Muscle layer of duodenum (tissue), 2 donors: ENCODE results near the gene ZNF554.
"Not testable (repeated sequence)": the region's sequence is repeated elsewhere in the genome, so short reads cannot be mapped to it uniquely, and the experiment has no call there.

Experiments
- H3K27ac ChIP-seq: one replicate; pipeline ENCODE4 v1.7.0; 2013; ENCODE audit warnings: mild to moderate bottlenecking, low read length
- H3K27me3 ChIP-seq: one replicate; pipeline ENCODE4 v1.7.0; 2013; ENCODE audit warnings: low read depth, mild to moderate bottlenecking, control low read depth, low read length
- H3K36me3 ChIP-seq, 2 donors: one replicate each; pipeline ENCODE4 v1.7.0; 2013; ENCODE audit warnings: low read length in 2 of 2, control low read depth in 1 of 2, mild to moderate bottlenecking in 1 of 2; ENCODE audit not compliant: insufficient read depth in 2 of 2, control insufficient read depth in 1 of 2
- H3K4me1 ChIP-seq, 2 donors: one replicate each; pipeline ENCODE4 v1.7.0; 2013; ENCODE audit warnings: low read length in 2 of 2, mild to moderate bottlenecking in 2 of 2, control low read depth in 1 of 2, moderate library complexity in 1 of 2; ENCODE audit not compliant: insufficient read depth in 2 of 2, control insufficient read depth in 1 of 2
- H3K4me3 ChIP-seq, 2 donors: one replicate each; pipeline ENCODE4 v1.7.0; 2013; ENCODE audit warnings: low read length in 2 of 2, low read depth in 1 of 2, mild to moderate bottlenecking in 1 of 2
- H3K9me3 ChIP-seq, 2 donors: one replicate each; pipeline ENCODE4 v1.7.0; 2013; ENCODE audit warnings: low read length in 2 of 2, control low read depth in 1 of 2, mild to moderate bottlenecking in 1 of 2; ENCODE audit not compliant: control insufficient read depth in 1 of 2
- donor health status: healthy.

Gene ZNF554

GRCh38 chr19:2792666-2793065, 27.0 kb upstream of the ZNF554 start:
- H3K4me1 ChIP-seq, H3K4me3 ChIP-seq, H3K27ac ChIP-seq, H3K9me3 ChIP-seq, H3K27me3 ChIP-seq: not testable (repeated sequence)
- H3K36me3 ChIP-seq, result peaks cover 7 to 47% of the 10 kb centered on the region in 2 donors

- Histone ChIP-seq H3K27ac (no peak overlapping the region), H3K9me3 (no peaks in the 10 kb centered on the region), H3K27me3 (no peaks in the 10 kb centered on the region), H3K4me1 (no peaks in the 10 kb centered on the region), H3K36me3 (peaks cover 7 to 47% of the 10 kb centered on the region in 2 donors), H3K4me3 (no peak overlapping the region)
Observed at GRCh38 chr19:2793126-2793525, 26.5 kb upstream of the ZNF554 start.

DNA sequence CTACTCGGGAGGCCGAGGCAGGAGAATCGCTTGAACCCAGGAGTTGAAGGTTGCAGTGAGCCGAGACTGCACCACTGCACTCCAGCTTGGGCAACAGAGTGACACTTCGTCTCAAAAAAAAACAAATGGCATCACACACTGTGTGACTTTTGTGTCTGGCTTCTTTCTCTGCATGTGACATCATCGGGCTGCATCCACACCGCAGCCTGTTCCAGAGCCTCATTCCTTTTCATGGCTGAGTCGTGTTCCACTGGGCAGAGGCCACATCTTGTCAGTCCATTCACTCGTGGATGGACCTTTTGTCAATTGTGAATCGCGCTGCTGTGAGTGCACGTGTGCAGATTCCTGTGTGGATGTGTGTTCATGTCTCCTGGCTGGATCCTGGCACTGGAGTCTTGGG, 26.1 kb upstream of the ZNF554 start:
- no peak overlapping the region for H3K27ac ChIP-seq
- no peaks in the 10 kb centered on the region for H3K27me3 ChIP-seq
- no peak overlapping the region for H3K4me3 ChIP-seq
- H3K36me3 ChIP-seq, result peaks cover 7 to 47% of the 10 kb centered on the region in 2 donors
- H3K4me1 ChIP-seq, result no peaks in the 10 kb centered on the region
- no peaks in the 10 kb centered on the region for H3K9me3 ChIP-seq

DNA sequence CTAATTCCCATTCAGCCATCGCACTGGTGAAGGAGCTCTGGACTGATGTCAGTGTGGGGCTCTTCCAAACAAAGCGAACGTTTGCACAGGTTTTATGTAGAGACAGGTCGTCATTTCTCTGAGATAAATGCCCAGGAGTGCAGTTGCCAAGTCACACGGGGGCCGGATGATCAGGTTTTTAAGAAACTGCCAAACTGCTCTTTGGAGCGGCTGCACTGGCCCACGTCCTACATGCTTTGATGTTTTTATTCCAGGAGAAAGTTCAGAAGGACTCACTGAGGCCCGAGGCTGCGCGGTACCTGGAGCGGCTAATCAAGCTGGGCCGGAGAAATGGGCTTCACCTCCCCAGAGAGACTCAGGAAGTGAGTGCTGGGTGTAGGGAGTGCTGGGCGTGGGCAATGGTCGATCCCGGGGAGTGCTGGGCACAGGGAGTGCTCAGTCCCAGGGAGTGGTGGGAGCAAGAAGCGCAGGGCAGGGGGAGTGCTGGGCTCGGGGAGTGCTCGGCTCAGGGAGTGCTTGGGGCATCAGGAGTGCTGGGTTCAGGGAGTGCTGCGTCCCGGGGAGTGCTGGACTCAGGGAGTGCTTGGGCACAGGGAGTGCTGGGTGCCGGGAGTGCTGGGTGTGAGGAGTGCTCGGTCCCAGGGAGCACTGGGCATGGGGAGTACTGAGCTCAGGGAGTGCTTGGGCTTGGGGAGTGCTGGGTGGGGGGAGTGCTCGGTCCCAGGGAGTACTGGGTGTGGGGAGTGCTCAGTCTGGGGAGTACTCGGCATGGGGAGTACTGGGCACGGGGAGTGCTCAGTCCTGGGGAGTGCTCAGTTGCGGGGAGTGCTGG, 23.6 kb upstream of the ZNF554 start:
- no peaks in the 10 kb centered on the region for H3K4me1 ChIP-seq
- no peaks in the 10 kb centered on the region for H3K27me3 ChIP-seq
- peaks cover 9 to 54% of the 10 kb centered on the region in 2 donors for H3K36me3 ChIP-seq
- H3K9me3 ChIP-seq, result no peaks in the 10 kb centered on the region
- H3K4me3 ChIP-seq, result no peak overlapping the region
- no peak overlapping the region for H3K27ac ChIP-seq

GRCh38 chr19:2796659-2797266, 22.9 kb upstream of the ZNF554 start:
- no peaks in the 10 kb centered on the region for H3K4me1 ChIP-seq
- H3K9me3 ChIP-seq, result no peaks in the 10 kb centered on the region
- no peak overlapping the region for H3K4me3 ChIP-seq
- peaks cover 11 to 54% of the 10 kb centered on the region in 2 donors for H3K36me3 ChIP-seq
- H3K27me3 ChIP-seq, result no peaks in the 10 kb centered on the region
- H3K27ac ChIP-seq, result no peak overlapping the region

DNA sequence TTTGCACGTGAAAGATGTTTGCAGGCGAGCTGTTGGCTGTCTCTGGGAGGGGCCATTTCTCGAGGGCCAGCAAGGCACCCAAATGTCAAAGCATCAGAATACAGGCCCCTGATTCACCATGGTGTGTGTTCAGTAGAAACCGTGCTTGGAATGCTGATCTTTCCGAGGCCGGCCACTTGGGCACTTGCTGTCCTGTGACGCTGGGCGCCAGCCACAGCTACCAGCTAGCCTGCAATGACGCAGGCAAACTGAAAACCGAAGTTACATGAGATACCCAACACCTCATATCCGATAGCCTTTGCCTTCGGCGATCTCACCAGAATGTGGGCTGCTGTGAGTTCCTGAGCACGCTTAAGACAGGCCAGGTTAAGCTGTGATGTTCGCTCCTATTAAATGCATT, 22.4 kb upstream of the ZNF554 start:
- no peaks in the 10 kb centered on the region for H3K4me1 ChIP-seq
- H3K27me3 ChIP-seq, result no peaks in the 10 kb centered on the region
- no peak overlapping the region for H3K4me3 ChIP-seq
- H3K27ac ChIP-seq, result no peak overlapping the region
- H3K36me3 ChIP-seq, result peaks cover 11 to 53% of the 10 kb centered on the region in 2 donors
- H3K9me3 ChIP-seq, result no peaks in the 10 kb centered on the region

DNA sequence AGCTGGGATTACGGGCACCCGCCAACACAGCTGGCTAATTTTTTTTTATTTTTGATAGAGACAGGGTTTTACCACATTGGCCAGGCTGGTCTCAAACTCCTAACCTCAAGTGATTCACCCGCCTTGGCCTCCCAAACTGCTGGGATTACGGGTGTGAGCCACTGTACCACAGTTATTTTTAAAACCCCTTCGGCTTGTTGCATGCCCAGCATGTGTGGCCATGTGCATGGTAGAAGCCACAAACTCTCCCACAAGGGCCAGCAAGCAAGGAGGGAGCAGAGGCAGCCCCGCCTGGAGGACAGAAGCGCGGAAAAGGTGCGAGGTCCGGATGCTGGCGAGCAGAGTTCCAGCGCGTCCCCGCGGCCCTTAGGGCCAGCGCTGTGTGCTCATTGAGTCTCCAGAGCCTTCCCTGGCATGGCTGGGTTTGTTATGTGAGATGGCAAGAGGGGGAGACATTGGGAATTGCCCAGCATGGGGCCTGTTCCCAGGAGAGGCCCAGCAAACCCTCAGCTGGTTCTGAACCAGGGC, 21.4 kb upstream of the ZNF554 start:
- Histone ChIP-seq H3K27ac (no peak overlapping the region), H3K27me3 (no peaks in the 10 kb centered on the region), H3K4me1 (no peaks in the 10 kb centered on the region), H3K9me3 (no peaks in the 10 kb centered on the region), H3K36me3 (peaks cover 11 to 57% of the 10 kb centered on the region in 2 donors), H3K4me3 (no peak overlapping the region)

DNA sequence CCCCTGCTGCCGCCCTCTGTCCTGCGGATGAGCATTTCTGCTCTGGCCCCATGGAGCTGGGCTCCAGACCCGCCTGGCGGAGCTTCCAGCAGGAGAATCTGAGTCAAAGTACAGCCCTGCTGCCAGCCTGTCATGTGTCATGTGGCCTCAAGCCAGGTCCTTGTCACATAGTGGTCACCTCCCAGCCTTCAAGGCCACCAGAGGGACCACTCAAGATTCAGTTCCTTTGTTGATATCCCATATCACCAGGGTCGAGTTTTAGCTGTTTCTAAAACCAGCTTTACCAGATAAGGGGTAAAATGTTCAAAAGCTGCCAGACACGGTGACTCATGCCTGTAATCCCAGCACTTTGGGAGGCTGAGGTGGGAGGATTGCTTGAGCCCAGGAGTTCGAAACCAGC, 20.9 kb upstream of the ZNF554 start:
- H3K27ac ChIP-seq, result no peak overlapping the region
- H3K36me3 ChIP-seq, result peaks cover 11 to 63% of the 10 kb centered on the region in 2 donors
- no peaks in the 10 kb centered on the region for H3K9me3 ChIP-seq
- no peaks in the 10 kb centered on the region for H3K27me3 ChIP-seq
- no peak overlapping the region for H3K4me3 ChIP-seq
- H3K4me1 ChIP-seq, result no peaks in the 10 kb centered on the region

DNA sequence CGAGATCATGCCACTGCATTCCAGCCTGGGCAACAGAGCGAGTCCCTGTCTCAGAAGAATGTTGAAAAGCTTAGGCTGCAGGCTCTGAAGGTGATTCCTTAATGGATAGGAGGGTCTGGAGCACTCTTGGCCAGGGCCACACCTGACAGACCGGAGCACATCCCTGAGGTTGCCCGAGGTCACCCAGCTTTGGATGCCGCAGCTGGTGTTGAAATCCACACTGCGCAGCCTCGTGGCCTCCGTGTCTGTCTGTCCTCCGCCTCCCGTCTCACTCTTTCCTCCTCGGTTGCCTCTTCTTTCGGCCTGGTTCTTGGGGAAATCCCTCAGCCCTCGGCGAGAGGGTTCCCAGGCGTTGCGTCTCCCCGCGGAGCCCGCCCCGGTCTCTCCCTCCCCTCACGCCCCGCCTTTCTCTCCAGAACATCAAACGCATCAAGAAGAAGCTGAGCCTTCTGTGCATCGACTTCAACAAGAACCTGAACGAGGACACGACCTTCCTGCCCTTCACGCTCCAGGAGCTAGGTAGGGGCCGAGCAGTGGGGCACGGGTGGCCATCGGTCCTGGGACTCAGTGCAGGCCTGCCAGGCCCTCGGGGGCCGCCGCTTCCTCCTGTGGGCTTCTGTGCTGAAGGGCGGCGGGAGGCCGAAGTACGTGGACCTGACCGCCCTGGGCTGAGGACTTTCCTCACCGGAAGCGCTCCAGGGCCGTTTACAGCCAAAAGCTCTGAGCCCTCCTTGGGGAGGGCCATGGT, 20.2 kb upstream of the ZNF554 start:
- Histone ChIP-seq H3K36me3 (peaks cover 8 to 62% of the 10 kb centered on the region in 2 donors), H3K27ac (no peak overlapping the region), H3K4me1 (no peaks in the 10 kb centered on the region), H3K27me3 (no peaks in the 10 kb centered on the region), H3K4me3 (no peak overlapping the region), H3K9me3 (no peaks in the 10 kb centered on the region)

GRCh38 chr19:2800506-2800905, 19.2 kb upstream of the ZNF554 start:
- H3K27me3 ChIP-seq, result no peaks in the 10 kb centered on the region
- H3K4me3 ChIP-seq, result no peak overlapping the region
- H3K4me1 ChIP-seq, result no peaks in the 10 kb centered on the region
- H3K36me3 ChIP-seq, result peaks cover 5 to 62% of the 10 kb centered on the region in 2 donors
- no peaks in the 10 kb centered on the region for H3K9me3 ChIP-seq
- no peak overlapping the region for H3K27ac ChIP-seq

DNA sequence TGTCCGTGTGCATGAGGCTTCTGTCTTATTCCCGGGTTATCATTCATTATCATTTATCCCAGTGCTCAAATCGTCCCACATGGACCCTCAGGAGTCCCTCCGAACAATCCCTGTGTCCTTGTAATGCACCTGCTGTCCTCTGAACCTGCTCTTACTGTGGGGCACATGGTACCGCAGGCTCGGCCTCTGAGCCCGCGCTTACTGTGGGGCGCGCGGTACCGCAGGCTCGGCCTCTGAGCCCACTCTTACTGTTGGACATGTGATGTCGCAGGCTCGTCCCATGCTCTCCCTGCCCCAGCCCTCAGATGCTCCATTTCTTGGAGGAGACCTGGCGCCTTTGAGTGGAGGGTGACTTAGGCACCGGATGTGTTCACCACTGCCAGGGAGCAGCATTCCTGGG, 16.8 kb upstream of the ZNF554 start:
- Histone ChIP-seq H3K27ac (no peak overlapping the region), H3K4me3 (no peak overlapping the region), H3K4me1 (no peaks in the 10 kb centered on the region), H3K27me3 (no peaks in the 10 kb centered on the region), H3K36me3 (peaks cover 5 to 72% of the 10 kb centered on the region in 2 donors), H3K9me3 (no peaks in the 10 kb centered on the region)
